HG02943 (cell line): ENCODE data around the gene TMEM80.
"Not testable (repeated sequence)": the region's sequence is repeated elsewhere in the genome, so short reads cannot be mapped to it uniquely, and the experiment has no call there.

ENCODE experiments used
- ATAC-seq: cut with Tn5 transposase; IDR thresholded peaks from one replicate; pipeline ENCODE4 v1.9.1; 2021; ENCODE audit warnings: mild to moderate bottlenecking, low read depth, moderate library complexity; ENCODE audit not compliant: unreplicated experiment

The TMEM80 gene

GRCh38 chr11:720017-720641, 24.5 kb downstream of the TMEM80 start:
- no peak for ATAC-seq

GRCh38 chr11:720642-721246, 25.1 kb downstream of the TMEM80 start:
- no peak for ATAC-seq

GRCh38 chr11:721247-721740, 25.7 kb downstream of the TMEM80 start:
- no peak for ATAC-seq

- ATAC-seq: no peak
These were observed 26.2 kb downstream of the TMEM80 start for GRCh38 chr11:721741-722345.

GRCh38 chr11:722346-722811, 26.8 kb downstream of the TMEM80 start:
- ATAC-seq: no peak

GRCh38 chr11:723120-723883, 27.7 kb downstream of the TMEM80 start:
- no peak for ATAC-seq

GRCh38 chr11:724049-724777, 28.6 kb downstream of the TMEM80 start:
- ATAC-seq: no peak

GRCh38 chr11:724778-725386, 29.3 kb downstream of the TMEM80 start:
- ATAC-seq: no peak

GRCh38 chr11:725624-726202, 30.1 kb downstream of the TMEM80 start:
- ATAC-seq: no peak

- no peak for ATAC-seq
These were observed 30.9 kb downstream of the TMEM80 start for GRCh38 chr11:726278-727220.

- ATAC-seq: no peak
These were observed 31.7 kb downstream of the TMEM80 start for GRCh38 chr11:727281-727701.

GRCh38 chr11:727859-728748, 32.5 kb downstream of the TMEM80 start:
- ATAC-seq: no peak

GRCh38 chr11:728901-729491, 33.4 kb downstream of the TMEM80 start:
- ATAC-seq: no peak

- ATAC-seq: no peak
These were observed 34.0 kb downstream of the TMEM80 start for GRCh38 chr11:729492-730074.

GRCh38 chr11:733072-733471, 37.5 kb downstream of the TMEM80 start:
- no peak for ATAC-seq

GRCh38 chr11:734541-734940, 38.9 kb downstream of the TMEM80 start:
- not testable (repeated sequence) for ATAC-seq

- no peak for ATAC-seq
These were observed 41.8 kb downstream of the TMEM80 start for GRCh38 chr11:737366-737765.
